ENCODE measurements around the gene SMURF2.

SMURF2 gene

DNA sequence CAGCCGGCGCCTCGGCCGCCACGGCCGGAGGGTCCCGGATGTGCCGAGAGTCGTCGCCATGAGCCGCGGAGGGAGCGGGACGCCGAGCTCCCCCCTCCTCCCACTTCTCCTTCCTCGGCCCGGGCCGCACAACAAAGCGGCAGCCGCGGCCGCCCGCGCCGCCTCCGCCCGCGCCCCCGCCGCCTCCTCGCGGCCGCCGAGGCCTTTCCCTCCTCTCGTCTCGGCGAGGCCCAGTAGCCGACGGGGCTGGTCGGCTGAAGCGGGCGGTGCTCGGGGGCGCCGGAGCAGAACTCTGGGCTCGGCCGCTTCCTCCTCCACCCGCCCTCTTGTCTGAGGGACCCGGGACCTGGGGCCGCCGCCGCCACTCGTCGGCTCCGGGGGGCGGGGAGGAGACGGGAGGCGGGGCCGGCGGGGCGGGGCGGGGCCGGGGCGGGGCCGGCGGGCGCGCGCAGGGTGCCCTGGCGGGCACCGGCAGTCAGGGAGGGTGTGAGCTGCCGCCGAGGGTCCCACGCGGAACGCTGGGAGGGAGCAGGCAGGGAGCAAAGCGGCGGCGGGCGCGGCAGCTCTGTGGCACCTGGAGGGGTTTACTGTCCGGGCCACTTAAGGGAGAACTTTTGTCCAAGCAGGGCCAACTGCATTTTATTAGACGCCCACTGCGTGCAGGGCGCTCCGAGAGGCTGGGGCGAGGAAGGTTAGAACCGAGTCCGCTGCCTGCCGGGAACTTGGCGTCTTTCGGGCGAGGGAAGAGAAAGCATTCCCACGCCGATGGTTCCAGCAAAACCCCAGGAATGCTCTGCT is at the start of gene SMURF2:
Gene SMURF2 (minus strand): TSS at position 332 of the 798 bp plus-strand sequence. CDS start 427 bp downstream, outside the sequence.
- Mint-ChIP-seq H3K27me3 (no peaks in the 10 kb centered on the region), H3K9me3 (no peaks in the 10 kb centered on the region), H3K36me3 (no peaks in the 10 kb centered on the region), H3K4me3 (peak within 1 kb of the TSS; percentile 97), H3K27ac (peak within 1 kb of the TSS; percentile 85), H3K4me1 (peaks cover 46% of the 10 kb centered on the region)
- peak; percentile 96 for ATAC-seq

DNA sequence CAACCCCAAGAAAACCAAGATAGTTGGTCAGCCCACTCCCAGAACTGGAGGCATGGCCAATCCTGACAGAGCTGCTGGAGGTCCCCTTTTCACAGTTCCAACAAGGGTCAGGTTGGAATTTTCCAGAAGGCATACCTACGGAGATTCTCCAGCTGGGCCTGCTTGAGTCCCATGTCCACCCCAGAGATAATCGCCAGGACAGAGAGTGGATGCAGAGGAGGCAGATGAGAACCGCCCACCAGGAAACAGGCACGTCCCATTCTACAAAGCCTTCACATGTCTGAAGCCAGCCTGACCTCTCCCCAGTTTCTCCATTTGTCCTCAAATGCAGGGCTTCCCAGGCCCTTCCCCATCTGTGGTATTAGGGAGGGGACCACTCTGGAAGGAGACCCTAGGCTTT is 47.4 kb upstream of the SMURF2 start:
- no peak overlapping the region for H3K4me3 Mint-ChIP-seq
- H3K27me3 Mint-ChIP-seq: no peaks in the 10 kb centered on the region
- no peaks in the 10 kb centered on the region for H3K9me3 Mint-ChIP-seq
- H3K36me3 Mint-ChIP-seq: no peaks in the 10 kb centered on the region
- peaks cover 33% of the 10 kb centered on the region for H3K4me1 Mint-ChIP-seq
- no peak for ATAC-seq
- H3K27ac Mint-ChIP-seq: no peak overlapping the region

DNA sequence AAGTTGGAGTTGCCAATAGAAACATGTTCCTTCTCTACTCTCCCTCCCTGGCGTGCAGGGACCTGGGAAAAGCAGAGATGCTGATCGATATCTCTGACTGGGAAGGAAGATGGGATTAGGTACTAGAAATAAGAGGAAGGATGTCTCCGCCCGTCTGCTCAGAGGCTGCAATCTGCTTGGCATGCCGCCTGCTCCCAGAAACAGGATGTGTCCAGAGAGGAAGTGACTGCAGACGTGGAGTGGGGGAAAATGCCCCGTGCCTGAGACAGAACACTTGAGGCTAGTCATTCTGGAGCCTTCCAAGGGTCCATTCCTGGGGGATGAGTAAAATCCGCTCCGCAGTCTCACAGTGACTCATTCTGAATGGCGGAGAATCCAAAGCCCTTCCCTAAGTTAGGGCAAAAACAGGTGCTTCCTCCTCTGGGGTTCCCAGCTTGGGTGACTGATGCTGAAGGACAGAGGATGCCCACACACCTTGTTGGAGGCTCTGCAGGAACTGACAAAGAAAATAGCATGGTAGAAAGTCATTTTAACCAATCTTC is 45.0 kb upstream of the SMURF2 start:
- H3K4me3 Mint-ChIP-seq: no peak overlapping the region
- no peaks in the 10 kb centered on the region for H3K27me3 Mint-ChIP-seq
- H3K36me3 Mint-ChIP-seq: no peaks in the 10 kb centered on the region
- H3K4me1 Mint-ChIP-seq: peaks cover 11% of the 10 kb centered on the region
- no peaks in the 10 kb centered on the region for H3K9me3 Mint-ChIP-seq
- H3K27ac Mint-ChIP-seq: no peak overlapping the region
- no peak for ATAC-seq

DNA sequence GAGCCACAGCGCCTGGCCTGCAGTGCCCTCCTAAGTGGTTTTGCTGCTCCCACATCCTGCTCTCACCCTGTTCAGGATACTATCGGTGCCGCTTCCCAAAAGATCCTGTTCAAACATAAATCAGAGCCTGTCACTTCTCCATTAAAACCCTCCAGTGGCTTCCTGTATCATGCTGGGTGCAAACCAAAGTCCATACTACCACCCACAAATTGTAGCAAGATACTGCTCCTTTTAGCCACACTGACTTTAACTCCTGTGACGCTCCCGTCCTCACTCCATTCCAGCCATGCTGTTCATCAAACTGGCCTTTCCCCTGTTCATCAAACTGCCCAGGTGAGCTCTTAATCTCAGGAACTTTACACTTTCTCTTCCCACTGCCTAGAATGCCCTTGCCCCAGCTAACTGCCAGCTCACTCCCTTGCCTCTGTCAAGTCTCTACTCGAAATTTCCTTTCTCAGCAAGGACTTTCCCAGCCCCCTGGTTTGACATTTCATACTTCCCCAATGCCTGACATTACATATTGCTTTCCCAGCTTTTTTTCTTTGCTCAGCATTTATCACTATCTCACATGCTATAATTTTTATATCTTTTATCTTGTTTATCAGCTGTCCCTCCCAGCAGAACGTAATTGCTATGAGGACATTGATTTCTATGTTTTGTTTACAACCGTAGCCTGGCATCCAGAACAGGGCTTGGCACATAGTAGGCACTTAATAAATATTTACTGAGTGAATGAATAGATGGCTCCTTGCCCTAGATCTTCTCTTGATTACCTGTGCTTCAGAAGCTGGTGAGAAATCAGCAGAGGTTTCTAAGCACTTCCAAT is 44.3 kb upstream of the SMURF2 start:
- Mint-ChIP-seq H3K27ac (no peak overlapping the region), H3K36me3 (no peaks in the 10 kb centered on the region), H3K4me1 (peaks cover 10% of the 10 kb centered on the region), H3K27me3 (no peaks in the 10 kb centered on the region), H3K9me3 (no peaks in the 10 kb centered on the region), H3K4me3 (no peak overlapping the region)
- no peak for ATAC-seq

DNA sequence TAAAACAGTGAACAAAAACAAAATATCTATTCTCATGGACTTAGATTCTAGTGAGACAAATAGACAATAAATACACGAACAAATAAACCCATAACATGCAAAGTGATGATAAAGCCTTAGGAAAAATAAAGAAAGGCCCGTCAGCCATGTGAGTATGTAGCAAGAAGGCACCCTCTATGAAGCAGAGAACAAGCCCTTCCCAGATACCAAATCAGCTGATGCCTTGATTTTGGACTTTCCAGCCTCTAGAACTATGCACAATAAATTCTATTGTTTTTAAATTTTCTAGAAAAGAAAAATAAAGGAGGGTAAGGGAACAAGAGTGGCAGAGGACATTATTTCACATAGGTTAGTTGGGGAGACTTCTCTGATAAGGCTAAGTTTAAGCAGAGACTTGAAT is 40.7 kb upstream of the SMURF2 start:
- Mint-ChIP-seq H3K36me3 (no peaks in the 10 kb centered on the region), H3K27ac (no peak overlapping the region), H3K4me1 (peaks cover 4% of the 10 kb centered on the region), H3K27me3 (no peaks in the 10 kb centered on the region), H3K9me3 (no peaks in the 10 kb centered on the region), H3K4me3 (no peak overlapping the region)
- ATAC-seq: no peak

DNA sequence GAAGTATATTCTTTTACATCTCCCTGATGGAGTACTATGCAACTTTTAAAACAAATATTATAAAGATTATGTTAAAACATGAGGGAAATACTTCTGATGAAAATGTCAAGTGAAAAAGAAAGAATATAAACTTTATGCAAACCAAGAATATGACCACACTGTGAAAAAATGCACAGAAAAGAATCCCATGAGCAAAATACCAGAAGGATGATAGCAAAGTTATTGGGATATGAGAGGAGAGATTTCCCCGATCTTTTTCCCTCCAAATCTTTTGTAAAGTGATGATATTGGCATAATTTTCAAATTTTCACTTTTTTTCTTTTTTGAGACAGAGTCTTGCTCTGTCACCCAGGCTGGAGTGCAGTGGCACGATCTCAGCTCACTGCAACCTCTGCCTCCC is 36.6 kb upstream of the SMURF2 start:
- Mint-ChIP-seq H3K36me3 (no peaks in the 10 kb centered on the region), H3K27me3 (peaks cover 8% of the 10 kb centered on the region), H3K27ac (no peak overlapping the region), H3K4me1 (no peaks in the 10 kb centered on the region), H3K9me3 (no peaks in the 10 kb centered on the region), H3K4me3 (no peak overlapping the region)
- no peak for ATAC-seq

DNA sequence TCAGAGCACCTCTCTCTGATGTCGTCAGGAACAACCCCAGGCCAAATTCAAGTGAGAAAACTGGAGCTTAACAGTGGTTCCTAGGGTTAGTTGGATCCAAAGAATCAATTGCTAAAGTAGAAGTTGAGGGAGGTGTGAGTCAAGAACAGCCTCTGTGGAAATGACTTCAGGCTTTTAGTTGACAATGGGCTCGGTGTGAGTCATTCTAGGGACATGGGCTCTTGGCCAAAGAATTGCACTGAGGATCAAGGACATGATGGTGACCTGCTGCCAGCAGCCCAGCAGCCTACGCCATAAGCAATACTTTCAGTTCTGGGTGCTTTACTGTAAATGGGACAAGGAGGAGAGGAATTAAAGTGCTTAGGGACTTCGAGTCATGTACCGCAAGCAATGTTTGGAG is 32.1 kb upstream of the SMURF2 start:
- Mint-ChIP-seq H3K4me3 (no peak overlapping the region), H3K4me1 (no peaks in the 10 kb centered on the region), H3K9me3 (no peaks in the 10 kb centered on the region), H3K27ac (no peak overlapping the region), H3K27me3 (peaks cover 8% of the 10 kb centered on the region), H3K36me3 (no peaks in the 10 kb centered on the region)
- no peak for ATAC-seq

DNA sequence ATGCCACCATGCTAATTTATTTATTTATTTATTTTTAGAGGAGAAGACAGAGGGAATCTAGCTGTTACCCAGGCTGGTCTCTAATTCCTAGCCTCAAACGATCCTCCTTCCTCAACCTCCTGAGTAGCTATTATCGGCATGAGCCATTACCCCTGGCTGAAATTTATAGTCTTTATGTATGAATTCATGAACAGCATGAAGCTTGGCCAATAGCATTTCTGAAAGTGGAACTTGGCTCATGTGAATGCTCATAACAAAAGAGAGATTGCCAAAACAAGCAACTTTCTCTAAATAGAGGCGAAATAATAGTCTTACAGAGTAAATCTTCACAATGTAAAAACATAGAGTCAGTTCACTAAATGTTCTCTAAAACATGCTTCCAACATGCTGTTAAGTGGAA is 30.1 kb upstream of the SMURF2 start:
- no peaks in the 10 kb centered on the region for H3K36me3 Mint-ChIP-seq
- H3K27ac Mint-ChIP-seq: no peak overlapping the region
- H3K27me3 Mint-ChIP-seq: peaks cover 8% of the 10 kb centered on the region
- no peaks in the 10 kb centered on the region for H3K9me3 Mint-ChIP-seq
- no peaks in the 10 kb centered on the region for H3K4me1 Mint-ChIP-seq
- no peak for ATAC-seq
- no peak overlapping the region for H3K4me3 Mint-ChIP-seq

DNA sequence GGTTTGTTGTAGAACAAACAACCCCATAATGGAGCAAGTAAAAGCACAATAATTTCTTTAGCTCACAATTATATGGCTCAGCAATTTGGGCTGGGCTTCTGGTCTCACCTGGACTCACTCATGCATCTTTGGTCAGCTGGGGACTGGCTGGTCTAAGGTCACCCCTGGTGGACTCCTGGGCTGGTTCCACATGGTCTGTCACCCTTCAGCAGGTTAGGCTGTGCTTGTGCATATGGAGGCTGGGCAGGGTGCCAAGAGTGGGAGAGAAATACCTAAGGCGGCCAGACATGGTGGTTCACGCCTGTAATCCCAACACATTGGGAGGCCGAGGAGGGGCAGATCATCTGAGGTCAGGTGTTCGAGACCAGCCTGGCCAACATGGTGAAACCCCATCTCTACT is 27.0 kb upstream of the SMURF2 start:
- H3K27me3 Mint-ChIP-seq: peaks cover 17% of the 10 kb centered on the region
- no peak overlapping the region for H3K27ac Mint-ChIP-seq
- H3K9me3 Mint-ChIP-seq: no peaks in the 10 kb centered on the region
- H3K4me1 Mint-ChIP-seq: no peaks in the 10 kb centered on the region
- no peak overlapping the region for H3K4me3 Mint-ChIP-seq
- no peak for ATAC-seq
- H3K36me3 Mint-ChIP-seq: no peaks in the 10 kb centered on the region

DNA sequence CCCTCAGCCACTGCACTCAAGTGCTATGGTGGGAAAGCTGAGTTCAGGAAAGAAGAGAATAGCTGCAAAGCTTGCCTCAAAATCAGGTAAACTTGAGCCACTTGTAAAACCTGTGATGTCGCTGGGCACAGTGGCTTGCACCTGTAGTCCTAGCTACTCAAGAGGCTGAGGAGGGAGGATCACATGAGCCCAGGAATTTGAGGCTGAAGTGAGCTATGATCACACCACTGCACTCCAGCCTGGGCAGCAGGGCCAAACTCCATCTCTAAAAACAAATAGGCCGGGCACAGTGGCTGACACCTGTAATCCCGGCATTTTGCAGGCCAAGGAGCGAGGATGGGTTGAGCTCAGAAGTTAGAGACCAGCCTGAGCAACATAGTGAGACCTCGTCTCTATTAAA is 26.4 kb upstream of the SMURF2 start:
- ATAC-seq: no peak
- H3K27ac Mint-ChIP-seq: no peak overlapping the region
- H3K4me3 Mint-ChIP-seq: no peak overlapping the region
- H3K4me1 Mint-ChIP-seq: no peaks in the 10 kb centered on the region
- no peaks in the 10 kb centered on the region for H3K36me3 Mint-ChIP-seq
- H3K27me3 Mint-ChIP-seq: peaks cover 13% of the 10 kb centered on the region
- H3K9me3 Mint-ChIP-seq: no peaks in the 10 kb centered on the region

DNA sequence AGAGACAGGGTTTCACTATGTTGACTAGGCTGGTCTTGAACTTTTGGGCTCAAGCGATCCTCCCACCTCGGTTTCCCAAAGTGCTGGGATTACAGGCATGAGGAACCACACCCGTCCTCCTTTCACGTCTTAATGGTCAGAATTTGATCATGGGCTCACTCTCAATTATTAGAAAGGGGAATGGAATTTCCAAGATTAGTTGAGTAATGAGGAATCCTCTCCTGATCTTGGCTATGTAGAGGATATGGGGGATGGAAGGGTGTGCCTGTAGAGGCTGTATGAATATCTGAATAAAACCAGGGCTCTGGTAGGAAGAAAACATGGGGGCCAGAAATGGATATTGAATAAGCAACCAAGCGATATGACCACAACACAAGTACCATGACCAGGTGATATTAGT is 25.9 kb upstream of the SMURF2 start:
- Mint-ChIP-seq H3K4me3 (no peak overlapping the region), H3K9me3 (no peaks in the 10 kb centered on the region), H3K27ac (no peak overlapping the region), H3K27me3 (peaks cover 13% of the 10 kb centered on the region), H3K36me3 (no peaks in the 10 kb centered on the region), H3K4me1 (no peaks in the 10 kb centered on the region)
- no peak for ATAC-seq

DNA sequence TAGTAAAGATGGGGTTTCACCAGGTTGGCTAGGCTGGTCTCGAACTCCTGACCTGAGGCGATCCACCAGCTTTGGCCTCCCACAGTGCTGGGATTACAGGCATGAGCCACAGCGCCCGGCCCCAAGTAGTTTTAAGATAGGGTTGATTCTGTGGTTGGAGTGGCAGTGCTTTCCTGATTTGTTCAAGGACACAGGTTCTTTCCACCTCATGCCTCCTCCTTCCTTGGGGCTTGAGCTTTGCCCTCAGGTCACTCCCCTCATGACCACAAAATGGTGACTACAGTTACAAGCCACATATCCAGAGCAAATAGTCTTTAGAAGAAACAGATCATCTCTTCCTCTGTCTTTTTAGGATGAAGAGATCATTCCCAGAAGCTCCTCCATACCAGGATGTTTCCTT is 25.3 kb upstream of the SMURF2 start:
- Mint-ChIP-seq H3K27ac (no peak overlapping the region), H3K36me3 (no peaks in the 10 kb centered on the region), H3K9me3 (no peaks in the 10 kb centered on the region), H3K4me1 (no peaks in the 10 kb centered on the region), H3K4me3 (no peak overlapping the region), H3K27me3 (peaks cover 13% of the 10 kb centered on the region)
- ATAC-seq: no peak

DNA sequence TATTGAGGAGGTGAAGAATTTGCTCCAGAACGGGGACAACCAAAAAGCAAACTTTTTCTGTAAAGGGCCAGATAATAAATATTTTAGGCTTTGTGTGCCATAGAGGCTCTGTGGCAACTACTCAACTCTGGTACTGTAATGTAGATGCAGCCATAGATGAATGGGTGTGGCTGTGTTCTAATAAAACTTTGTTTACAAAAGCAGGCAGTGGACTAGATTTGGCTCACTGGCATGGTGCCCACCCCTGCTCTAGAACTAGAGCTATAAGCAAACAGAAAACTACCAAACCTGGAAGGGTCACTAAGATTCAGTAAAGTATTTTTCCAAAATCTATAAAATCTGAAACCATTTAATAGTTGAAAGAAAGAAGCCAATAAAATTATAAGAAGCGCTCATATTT is 24.6 kb upstream of the SMURF2 start:
- Mint-ChIP-seq H3K27ac (no peak overlapping the region), H3K4me3 (no peak overlapping the region), H3K27me3 (peaks cover 13% of the 10 kb centered on the region), H3K9me3 (no peaks in the 10 kb centered on the region), H3K4me1 (no peaks in the 10 kb centered on the region), H3K36me3 (no peaks in the 10 kb centered on the region)
- no peak for ATAC-seq

DNA sequence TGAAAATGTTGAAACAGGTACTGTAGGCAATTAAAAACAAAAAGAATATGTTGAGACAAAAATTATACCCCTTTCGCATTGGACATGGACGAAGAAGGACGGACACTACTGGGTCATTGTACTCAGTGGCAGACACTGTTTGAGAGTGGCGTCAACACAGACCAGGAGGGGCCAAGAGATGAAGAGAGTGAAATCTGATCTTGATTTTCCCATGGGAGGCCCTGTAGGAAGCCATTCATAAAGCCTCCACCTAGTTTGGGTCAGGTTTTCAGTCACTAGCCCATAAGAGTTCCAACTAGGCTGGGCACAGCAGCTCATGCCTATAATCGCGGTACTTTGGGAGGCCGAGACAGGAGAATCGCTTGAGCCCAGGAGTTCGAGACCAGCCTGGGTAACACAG is 23.6 kb upstream of the SMURF2 start:
- Mint-ChIP-seq H3K4me1 (no peaks in the 10 kb centered on the region), H3K27ac (no peak overlapping the region), H3K36me3 (no peaks in the 10 kb centered on the region), H3K27me3 (peaks cover 13% of the 10 kb centered on the region), H3K9me3 (no peaks in the 10 kb centered on the region), H3K4me3 (no peak overlapping the region)
- ATAC-seq: no peak

DNA sequence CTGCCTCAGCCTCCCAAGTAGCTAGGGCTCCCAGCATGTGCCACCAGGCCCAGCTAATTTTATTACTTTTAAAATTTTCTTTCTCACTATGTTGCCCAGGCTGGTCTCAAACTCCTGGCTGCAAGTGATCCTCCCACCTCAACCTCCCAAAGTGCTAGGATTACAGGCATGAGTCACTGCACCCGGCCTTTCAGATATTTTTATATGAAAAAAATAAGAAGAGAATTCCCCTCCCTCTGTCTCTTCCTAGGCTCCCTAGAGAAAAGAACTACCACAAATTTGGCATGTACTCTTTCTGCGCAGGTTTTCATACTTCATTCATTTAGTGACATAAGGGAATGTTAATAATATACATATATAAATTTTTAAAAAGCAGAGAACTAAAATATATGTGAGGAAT is 21.7 kb upstream of the SMURF2 start:
- Mint-ChIP-seq H3K4me1 (no peaks in the 10 kb centered on the region), H3K9me3 (no peaks in the 10 kb centered on the region), H3K27me3 (peaks cover 13% of the 10 kb centered on the region), H3K27ac (no peak overlapping the region), H3K36me3 (no peaks in the 10 kb centered on the region), H3K4me3 (no peak overlapping the region)
- no peak for ATAC-seq
